NCI-H128 (cell line): ENCODE data around the gene TOB2.
A peak's percentile ranks its signal among the peaks of the same experiment; 100 is the strongest.

ENCODE experiments used
- DNase-seq: peaks from one replicate; lab custom pipeline; 2025; ENCODE audit not compliant: unreplicated experiment; lab: John Stamatoyannopoulos, UW

TOB2 gene

GRCh38 chr22:41446639-41447434 lies at the start of gene TOB2:
Gene TOB2, minus strand, starts transcription at chr22:41446801. Its CDS starts 9,456 bp downstream, at chr22:41437345.
- peak; percentile 76 for DNase-seq

- DNase-seq: no peak
Observed at GRCh38 chr22:41491374-41492100, 44.9 kb upstream of the TOB2 start.

GRCh38 chr22:41488596-41489385 lies 42.2 kb upstream of the TOB2 start:
- no peak for DNase-seq

- DNase-seq: no peak
Observed at GRCh38 chr22:41488076-41488475, 41.5 kb upstream of the TOB2 start.

- DNase-seq: no peak
Observed at GRCh38 chr22:41487037-41487935, 40.7 kb upstream of the TOB2 start.

- no peak for DNase-seq
Observed at GRCh38 chr22:41485033-41485432, 38.4 kb upstream of the TOB2 start.

GRCh38 chr22:41482319-41482935 lies 35.8 kb upstream of the TOB2 start:
- no peak for DNase-seq

- no peak for DNase-seq
Observed at GRCh38 chr22:41481925-41482318, 35.3 kb upstream of the TOB2 start.

GRCh38 chr22:41481131-41481830 lies 34.7 kb upstream of the TOB2 start:
- DNase-seq: no peak

GRCh38 chr22:41480397-41480735 lies 33.8 kb upstream of the TOB2 start:
- no peak for DNase-seq

- no peak for DNase-seq
Observed at GRCh38 chr22:41479671-41480396, 33.2 kb upstream of the TOB2 start.

- no peak for DNase-seq
Observed at GRCh38 chr22:41478891-41479521, 32.4 kb upstream of the TOB2 start.

GRCh38 chr22:41478473-41478872 lies 31.9 kb upstream of the TOB2 start:
- DNase-seq: no peak

- DNase-seq: no peak
Observed at GRCh38 chr22:41474872-41475451, 28.4 kb upstream of the TOB2 start.

- DNase-seq: no peak
Observed at GRCh38 chr22:41471568-41471967, 25.0 kb upstream of the TOB2 start.

GRCh38 chr22:41470886-41471285 lies 24.3 kb upstream of the TOB2 start:
- no peak for DNase-seq

GRCh38 chr22:41469218-41469851 lies 22.7 kb upstream of the TOB2 start:
- DNase-seq: no peak
